H1 (cell line): Measurements from ENCODE around the gene MUC5B. TPM values are rescaled to one million over a fixed set of nuclear protein-coding genes. Genes with fewer than 3 reads are reported as not detected.

Source experiments
- CTBP2 ChIP-seq: IDR thresholded peaks from 2 replicates; pipeline ENCODE4 v1.7.0; 2011; ENCODE audit warnings: borderline replicate concordance, mild to moderate bottlenecking, moderate library complexity, mixed read lengths, low read length; ENCODE audit not compliant: insufficient read depth, insufficient read length
- GTF2F1 ChIP-seq: IDR thresholded peaks from 2 replicates; pipeline ENCODE4 v1.6.1; 2012; ENCODE audit warnings: low read depth, low read length, improper control_type of control experiment, borderline replicate concordance
- SIX5 ChIP-seq: IDR thresholded peaks from 2 replicates; pipeline ENCODE4 v1.6.1; 2011; ENCODE audit warnings: mild to moderate bottlenecking, low read depth, low read length
- polyA plus RNA-seq, 7 experiments: library from polyadenylated mRNA; depleted of rRNA in 3 of 7; stranded (reverse) in 5 of 7; unstranded in 2 of 7; fragments of >200 nt in 5 of 7; fragments of 200-250 nt in 2 of 7; gene quantifications; 1 replicate in 5 of 7; 2 replicates in 1 of 7; 4 replicates in 1 of 7; pipeline versions ENCODE4 v1.2.1 to v1.2.3, GENCODE V29; 2011 to 2013; ENCODE audit warnings: missing spikeins in 2 of 7, mixed read lengths in 2 of 7
- total RNA-seq: library from RNA; stranded (reverse); fragmentation: NEBNext Ultra II Directional; extraction: Animal tissue kit (Norgen Biotek cat#: 25700); gene quantifications from 2 replicates; pipeline ENCODE4 v1.2.1, GENCODE V29; 2021

The MUC5B gene
- total and polyA plus RNA-seq, 2 of the 8 experiments (the other 6 are each of a cell fraction or from before 2014, with no cell fraction given) = 0.02 to 0.03 TPM

GRCh38 chr11:1270476-1270875, 47.6 kb downstream of the MUC5B start (continued):
- TF ChIP-seq GTF2F1 (no peak), CTBP2 (no peak), SIX5 (no peak)
